22Rv1 (cell line): ENCODE data around the gene ADGRG6.

Experiments
- H3K27ac ChIP-seq: fragments of 450-650 bp; 2 replicates; pipeline ENCODE4 v1.5.1; 2017
- ZFX ChIP-seq: fragments of 450-650 bp; IDR thresholded peaks from 2 replicates; pipeline ENCODE4 v1.6.1; 2017; ENCODE audit warnings: antibody characterized with exemption, borderline replicate concordance
- TF ChIP-seq, protein P1 (sequence below): fragments of 450-650 bp; IDR thresholded peaks from 2 replicates; pipeline ENCODE4 v1.5.1; 2017; ENCODE audit warnings: mild to moderate bottlenecking

Gene ADGRG6

GRCh38 chr6:142367061-142367460, 65.3 kb downstream of the ADGRG6 start:
- TF ChIP-seq ZFX = no peak
- TF ChIP-seq, protein P1, sequence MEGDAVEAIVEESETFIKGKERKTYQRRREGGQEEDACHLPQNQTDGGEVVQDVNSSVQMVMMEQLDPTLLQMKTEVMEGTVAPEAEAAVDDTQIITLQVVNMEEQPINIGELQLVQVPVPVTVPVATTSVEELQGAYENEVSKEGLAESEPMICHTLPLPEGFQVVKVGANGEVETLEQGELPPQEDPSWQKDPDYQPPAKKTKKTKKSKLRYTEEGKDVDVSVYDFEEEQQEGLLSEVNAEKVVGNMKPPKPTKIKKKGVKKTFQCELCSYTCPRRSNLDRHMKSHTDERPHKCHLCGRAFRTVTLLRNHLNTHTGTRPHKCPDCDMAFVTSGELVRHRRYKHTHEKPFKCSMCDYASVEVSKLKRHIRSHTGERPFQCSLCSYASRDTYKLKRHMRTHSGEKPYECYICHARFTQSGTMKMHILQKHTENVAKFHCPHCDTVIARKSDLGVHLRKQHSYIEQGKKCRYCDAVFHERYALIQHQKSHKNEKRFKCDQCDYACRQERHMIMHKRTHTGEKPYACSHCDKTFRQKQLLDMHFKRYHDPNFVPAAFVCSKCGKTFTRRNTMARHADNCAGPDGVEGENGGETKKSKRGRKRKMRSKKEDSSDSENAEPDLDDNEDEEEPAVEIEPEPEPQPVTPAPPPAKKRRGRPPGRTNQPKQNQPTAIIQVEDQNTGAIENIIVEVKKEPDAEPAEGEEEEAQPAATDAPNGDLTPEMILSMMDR = no peak
- no peak overlapping the region for H3K27ac ChIP-seq

DNA sequence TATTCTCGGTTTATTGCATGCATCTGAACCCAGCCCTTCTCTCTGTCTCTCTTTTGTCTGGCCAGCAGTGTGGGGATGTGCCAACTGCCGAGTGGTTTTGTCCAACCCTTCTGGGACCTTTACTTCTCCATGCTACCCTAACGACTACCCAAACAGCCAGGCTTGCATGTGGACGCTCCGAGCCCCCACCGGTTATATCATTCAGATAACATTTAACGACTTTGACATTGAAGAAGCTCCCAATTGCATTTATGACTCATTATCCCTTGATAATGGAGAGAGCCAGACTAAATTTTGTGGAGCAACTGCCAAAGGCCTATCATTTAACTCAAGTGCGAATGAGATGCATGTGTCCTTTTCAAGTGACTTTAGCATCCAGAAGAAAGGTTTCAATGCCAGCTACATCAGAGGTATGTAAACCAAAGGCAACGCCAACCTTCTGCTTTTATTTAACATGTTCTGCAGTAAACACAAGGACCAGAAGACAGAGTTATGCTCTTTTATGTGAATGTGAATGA, 65.8 kb downstream of the ADGRG6 start:
- H3K27ac ChIP-seq = no peak overlapping the region
- TF ChIP-seq, protein P1 = no peak
- TF ChIP-seq ZFX = no peak

- TF ChIP-seq, protein P1 = no peak
Observed at GRCh38 chr6:142369266-142369665, 67.5 kb downstream of the ADGRG6 start.

GRCh38 chr6:142372348-142372747, 70.5 kb downstream of the ADGRG6 start:
- no peak for TF ChIP-seq ZFX
- TF ChIP-seq, protein P1 = no peak

More at GRCh38 chr6:142369266-142369665, 67.5 kb downstream of the ADGRG6 start:
- H3K27ac ChIP-seq = no peak overlapping the region

GRCh38 chr6:142373268-142374090, 71.7 kb downstream of the ADGRG6 start:
- no peak for TF ChIP-seq ZFX
- TF ChIP-seq, protein P1 = no peak
- H3K27ac ChIP-seq = no peak overlapping the region

More at GRCh38 chr6:142372348-142372747, 70.5 kb downstream of the ADGRG6 start:
- no peak overlapping the region for H3K27ac ChIP-seq

GRCh38 chr6:142374091-142374770, 72.4 kb downstream of the ADGRG6 start:
- peak overlapping the region; percentile 57 for H3K27ac ChIP-seq
- TF ChIP-seq ZFX = no peak
- TF ChIP-seq, protein P1 = no peak
